ENCODE data around the gene PUS1.

GRCh38 chr12:131965073-131965472 lies 36.0 kb downstream of the PUS1 start:
- TF ChIP-seq ZFP30 (CRISPR knock-in tag; IDR thresholded peaks at IDR 0.05) (no peak), ZFP3 (CRISPR knock-in tag; IDR thresholded peaks at IDR 0.05) (no peak), ZNF565 (CRISPR knock-in tag; conservative IDR thresholded peaks at IDR 0.05; ENCODE audit: low read depth) (no peak), PPARA (CRISPR knock-in tag; IDR thresholded peaks at IDR 0.05; ENCODE audit: borderline replicate concordance) (no peak), CSRNP3 (CRISPR knock-in tag; IDR thresholded peaks at IDR 0.05) (no peak), SNAI2 (CRISPR knock-in tag; IDR thresholded peaks at IDR 0.05) (no peak)
- TF ChIP-seq, protein P1, sequence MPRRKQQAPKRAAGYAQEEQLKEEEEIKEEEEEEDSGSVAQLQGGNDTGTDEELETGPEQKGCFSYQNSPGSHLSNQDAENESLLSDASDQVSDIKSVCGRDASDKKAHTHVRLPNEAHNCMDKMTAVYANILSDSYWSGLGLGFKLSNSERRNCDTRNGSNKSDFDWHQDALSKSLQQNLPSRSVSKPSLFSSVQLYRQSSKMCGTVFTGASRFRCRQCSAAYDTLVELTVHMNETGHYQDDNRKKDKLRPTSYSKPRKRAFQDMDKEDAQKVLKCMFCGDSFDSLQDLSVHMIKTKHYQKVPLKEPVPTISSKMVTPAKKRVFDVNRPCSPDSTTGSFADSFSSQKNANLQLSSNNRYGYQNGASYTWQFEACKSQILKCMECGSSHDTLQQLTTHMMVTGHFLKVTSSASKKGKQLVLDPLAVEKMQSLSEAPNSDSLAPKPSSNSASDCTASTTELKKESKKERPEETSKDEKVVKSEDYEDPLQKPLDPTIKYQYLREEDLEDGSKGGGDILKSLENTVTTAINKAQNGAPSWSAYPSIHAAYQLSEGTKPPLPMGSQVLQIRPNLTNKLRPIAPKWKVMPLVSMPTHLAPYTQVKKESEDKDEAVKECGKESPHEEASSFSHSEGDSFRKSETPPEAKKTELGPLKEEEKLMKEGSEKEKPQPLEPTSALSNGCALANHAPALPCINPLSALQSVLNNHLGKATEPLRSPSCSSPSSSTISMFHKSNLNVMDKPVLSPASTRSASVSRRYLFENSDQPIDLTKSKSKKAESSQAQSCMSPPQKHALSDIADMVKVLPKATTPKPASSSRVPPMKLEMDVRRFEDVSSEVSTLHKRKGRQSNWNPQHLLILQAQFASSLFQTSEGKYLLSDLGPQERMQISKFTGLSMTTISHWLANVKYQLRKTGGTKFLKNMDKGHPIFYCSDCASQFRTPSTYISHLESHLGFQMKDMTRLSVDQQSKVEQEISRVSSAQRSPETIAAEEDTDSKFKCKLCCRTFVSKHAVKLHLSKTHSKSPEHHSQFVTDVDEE (CRISPR knock-in tag; IDR thresholded peaks at IDR 0.05), result no peak
